ENCODE data around the gene ACTR3C.
"Not testable (repeated sequence)": the region's sequence is repeated elsewhere in the genome, so short reads cannot be mapped to it uniquely, and the experiment has no call there.

Gene ACTR3C

DNA sequence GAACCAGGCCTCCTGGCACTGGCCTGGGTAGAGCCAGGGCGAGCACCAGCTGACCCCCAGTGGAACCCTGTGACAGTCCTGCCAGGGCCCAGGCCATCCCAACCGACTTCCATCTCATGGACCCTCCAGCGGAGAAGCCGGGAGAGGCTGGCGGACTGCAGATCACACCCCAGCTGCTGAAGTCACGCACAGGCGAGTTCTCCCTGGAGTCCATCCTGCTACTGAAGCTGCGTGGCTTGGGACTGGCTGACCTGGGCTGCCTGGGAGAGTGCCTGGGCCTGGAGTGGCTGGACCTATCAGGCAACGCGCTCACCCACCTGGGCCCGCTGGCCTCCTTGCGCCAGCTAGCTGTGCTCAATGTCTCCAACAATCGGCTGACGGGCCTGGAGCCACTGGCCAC, 13.4 kb upstream of the ACTR3C start:
- no peak for DNase-seq (ENCODE audit: low read depth in 2 of 2, low spot score in 1 of 2)

- no peak for DNase-seq (ENCODE audit: low read depth in 2 of 2, low spot score in 1 of 2)
Observed at GRCh38 chr7:150335774-150336112, 12.4 kb upstream of the ACTR3C start.

DNA sequence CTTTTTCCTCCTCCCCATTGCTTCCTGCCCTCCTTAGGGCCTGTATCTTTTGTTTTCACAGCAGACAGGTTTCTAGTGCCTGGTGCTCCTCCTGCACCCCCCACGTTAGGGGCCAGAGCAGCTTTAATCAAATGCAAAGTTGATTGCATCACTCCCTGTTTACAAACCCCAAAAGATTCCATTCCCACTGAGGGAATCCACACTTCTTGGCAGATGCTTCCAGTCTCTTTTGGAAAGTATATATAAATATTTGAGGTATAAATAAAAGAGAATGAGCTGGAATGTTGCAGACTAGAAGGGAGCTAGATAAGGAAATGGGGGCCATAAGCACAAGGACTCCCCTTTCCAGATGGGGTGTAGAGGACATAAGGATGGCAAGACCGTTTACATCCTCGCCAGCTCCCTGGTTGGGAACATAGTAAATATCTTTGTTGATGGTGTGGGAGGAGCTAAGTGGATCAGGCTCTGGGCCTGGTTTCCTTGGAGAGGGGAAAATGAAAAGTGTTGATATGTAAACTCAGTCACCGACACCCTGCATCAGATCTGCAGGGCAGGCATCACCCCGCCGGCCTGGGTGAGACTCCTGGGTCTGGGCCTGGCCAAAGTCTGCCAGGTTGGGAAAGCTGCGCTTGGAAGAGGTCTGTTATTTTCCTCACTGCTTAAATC, 11.9 kb upstream of the ACTR3C start:
- no peak for DNase-seq (ENCODE audit: low read depth in 2 of 2, low spot score in 1 of 2)

DNA sequence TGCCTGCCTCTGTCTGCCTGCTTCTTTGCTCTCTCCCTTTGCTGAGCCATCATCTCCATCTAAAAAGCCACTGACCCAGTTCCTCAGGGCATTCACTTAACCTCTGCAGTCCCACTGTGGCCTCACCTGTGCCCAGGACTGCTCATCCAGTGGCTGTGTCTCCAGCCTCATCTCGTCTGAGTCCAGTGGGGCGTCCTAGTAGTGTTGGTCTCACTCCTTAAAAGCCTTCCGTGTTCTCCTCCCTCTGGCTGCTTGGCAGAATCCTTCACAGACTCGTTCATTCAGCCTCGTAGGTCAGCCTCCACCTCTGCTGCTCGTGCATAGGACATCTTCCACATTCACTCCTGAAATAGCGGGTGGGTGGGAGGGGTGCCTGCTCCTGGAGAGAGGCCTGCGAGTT, 10.8 kb upstream of the ACTR3C start:
- DNase-seq (ENCODE audit: low read depth in 2 of 2, low spot score in 1 of 2) = no peak

- DNase-seq (ENCODE audit: low read depth in 2 of 2, low spot score in 1 of 2) = no peak
Observed at GRCh38 chr7:150333659-150334058, 10.3 kb upstream of the ACTR3C start.

GRCh38 chr7:150332852-150333635, 9.7 kb upstream of the ACTR3C start:
- no peak for DNase-seq (ENCODE audit: low read depth in 2 of 2, low spot score in 1 of 2)

- DNase-seq (ENCODE audit: low read depth in 2 of 2, low spot score in 1 of 2) = no peak
Observed at GRCh38 chr7:150330211-150330885, 7.0 kb upstream of the ACTR3C start.

GRCh38 chr7:150329331-150330120, 6.2 kb upstream of the ACTR3C start:
- no peak for DNase-seq (ENCODE audit: low read depth in 2 of 2, low spot score in 1 of 2)

GRCh38 chr7:150327308-150327707, 4.0 kb upstream of the ACTR3C start:
- no peak for DNase-seq (ENCODE audit: low read depth in 2 of 2, low spot score in 1 of 2)

DNA sequence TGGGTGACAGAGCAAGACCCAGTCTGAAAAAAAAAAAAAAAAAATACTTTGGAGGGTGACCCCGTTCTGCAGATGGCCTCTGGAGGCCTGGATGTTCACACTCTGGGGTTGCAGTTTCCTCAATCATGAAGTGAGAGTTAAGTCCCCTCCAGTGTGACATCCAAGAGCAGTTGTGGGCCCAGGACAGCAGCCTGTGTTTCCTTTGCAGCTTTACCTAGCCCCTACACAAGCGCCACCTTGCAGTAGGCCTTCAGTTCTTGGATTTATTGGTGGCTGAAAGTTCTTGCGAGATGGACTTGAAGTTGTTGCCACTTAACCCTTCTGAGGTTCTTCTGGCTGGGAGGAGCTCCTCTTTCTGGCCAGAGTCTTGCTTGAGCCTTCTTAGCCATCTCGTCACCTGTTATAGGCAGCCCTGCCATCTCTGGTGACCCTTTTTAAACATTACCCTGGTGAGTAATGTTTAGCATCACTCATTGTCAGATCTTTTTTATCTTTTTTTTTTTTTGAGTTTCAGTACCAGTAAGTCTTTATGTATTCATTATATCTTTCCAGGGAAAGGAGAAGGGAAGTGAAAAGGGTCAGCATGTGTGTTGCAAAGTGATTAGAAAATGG, 3.4 kb upstream of the ACTR3C start:
- no peak for DNase-seq (ENCODE audit: low read depth in 2 of 2, low spot score in 1 of 2)

- no peak for DNase-seq (ENCODE audit: low read depth in 2 of 2, low spot score in 1 of 2)
Observed at GRCh38 chr7:150325901-150326300, 2.6 kb upstream of the ACTR3C start.

- DNase-seq (ENCODE audit: low read depth in 2 of 2, low spot score in 1 of 2) = no peak
Observed at GRCh38 chr7:150325110-150325611, 1.8 kb upstream of the ACTR3C start.

DNA sequence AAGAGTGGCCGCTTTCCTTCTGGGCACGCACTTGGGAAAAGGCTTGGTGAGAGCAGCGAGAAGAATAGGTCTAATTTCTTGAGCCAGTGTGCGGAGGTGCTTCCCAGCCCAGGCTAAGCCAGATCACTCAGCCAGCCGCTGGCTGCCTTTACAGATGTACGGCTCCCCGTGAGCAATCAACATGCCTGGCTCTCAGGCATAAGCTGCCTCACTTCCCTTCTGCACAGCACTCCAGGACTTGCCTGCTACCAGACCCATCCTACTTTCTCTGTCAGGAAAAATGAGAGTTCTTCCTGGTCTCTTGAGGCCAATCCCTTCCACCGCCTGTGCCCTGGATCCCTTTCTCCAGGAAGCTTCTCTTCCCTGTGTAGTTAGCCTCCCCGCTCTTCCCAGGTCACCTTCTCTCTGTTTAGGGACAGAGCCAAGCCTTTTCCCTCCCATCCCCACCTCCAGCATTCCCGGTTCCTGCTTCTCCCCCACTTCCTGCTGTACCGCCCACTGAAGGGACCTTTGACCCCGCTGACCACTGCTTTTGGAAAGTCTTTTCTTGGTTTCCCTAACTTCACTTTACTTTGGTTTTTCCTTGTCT, 1.1 kb upstream of the ACTR3C start:
- no peak for DNase-seq (ENCODE audit: low read depth in 2 of 2, low spot score in 1 of 2)

- no peak for DNase-seq (ENCODE audit: low read depth in 2 of 2, low spot score in 1 of 2)
Observed at GRCh38 chr7:150323682-150324372, 482 bp upstream of the ACTR3C start.

GRCh38 chr7:150322114-150322832, 1.1 kb downstream of the ACTR3C start:
- DNase-seq (ENCODE audit: low read depth in 2 of 2, low spot score in 1 of 2) = no peak

DNA sequence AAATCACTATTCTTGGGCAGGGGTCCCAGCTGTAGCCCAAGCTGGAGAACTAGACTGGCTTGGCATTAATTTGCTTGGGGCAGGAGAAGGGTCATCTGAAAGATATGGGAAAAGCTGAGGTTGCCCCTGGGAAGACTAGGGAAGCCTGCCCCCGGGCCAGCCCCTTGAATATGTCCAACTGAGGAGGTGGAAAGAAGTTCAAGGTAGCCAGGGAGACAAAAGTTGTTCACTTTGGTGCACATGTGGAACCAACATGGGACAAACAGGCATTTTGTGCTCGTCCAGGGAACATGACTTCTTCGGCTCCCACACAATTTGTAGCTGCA, 1.6 kb downstream of the ACTR3C start:
- DNase-seq (ENCODE audit: low read depth in 2 of 2, low spot score in 1 of 2) = no peak

DNA sequence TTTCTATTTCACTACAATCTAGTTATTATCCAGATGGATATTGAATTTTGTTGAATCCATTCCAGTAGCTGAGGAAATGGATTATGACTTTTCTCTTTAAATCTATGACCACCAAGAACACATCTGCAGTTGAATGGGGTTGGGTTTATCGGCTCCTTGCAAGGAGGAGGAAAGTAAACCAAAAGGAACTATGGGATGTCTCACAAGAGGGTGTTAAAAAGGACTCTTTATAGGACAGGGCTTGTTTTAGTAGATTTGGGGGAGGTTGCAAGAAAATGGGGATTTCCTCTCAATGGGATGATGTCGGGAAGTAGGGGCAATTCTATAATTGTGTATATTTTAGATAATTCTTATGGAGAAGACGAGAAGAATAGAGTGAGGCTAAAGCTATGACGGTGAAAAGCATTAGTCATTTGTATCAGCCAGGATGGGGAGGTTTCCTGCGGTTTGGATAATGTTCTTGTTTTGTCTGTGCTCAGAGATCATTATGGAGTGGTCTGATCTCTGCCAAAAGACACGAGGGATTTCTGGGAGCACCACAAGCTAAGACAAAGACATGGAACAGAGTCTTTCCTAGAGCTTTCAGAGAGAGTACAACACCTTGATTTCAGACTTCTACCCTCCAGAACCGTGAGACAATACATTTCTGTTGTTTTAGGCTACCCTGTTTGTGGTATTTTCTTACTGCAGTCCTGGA, 5.4 kb downstream of the ACTR3C start:
- DNase-seq (ENCODE audit: low read depth in 2 of 2, low spot score in 1 of 2) = no peak

- DNase-seq (ENCODE audit: low read depth in 2 of 2, low spot score in 1 of 2) = not testable (repeated sequence)
Observed at GRCh38 chr7:150316987-150317386, 6.4 kb downstream of the ACTR3C start.

Data from stimulated activated CD8-positive, alpha-beta memory T cell treated with anti-CD3 and anti-CD28 coated beads, Interleukin-4, amount 100 ng/mL, for 1 hour (primary cell).